ENCODE data around the gene CDCA7. TPM values are rescaled to one million over a fixed set of nuclear protein-coding genes. Genes with fewer than 3 reads are reported as not detected.
"Not testable (repeated sequence)": the region's sequence is repeated elsewhere in the genome, so short reads cannot be mapped to it uniquely, and the experiment has no call there.

The CDCA7 gene
- polyA plus RNA-seq, 3 donors from 2014 or later, result 1.6 to 5.3 TPM; not detected in 1

GRCh38 chr2:173385534-173385933 lies 30.9 kb downstream of the CDCA7 start:
- not testable (repeated sequence) for DNase-seq; H3K36me3 Mint-ChIP-seq; H3K4me3 Mint-ChIP-seq; H3K27me3 Mint-ChIP-seq (ENCODE audit: low read depth in 3 of 3); H3K4me1 Mint-ChIP-seq; H3K9me3 Mint-ChIP-seq; H3K27ac Mint-ChIP-seq

- Mint-ChIP-seq H3K36me3 (no peaks in the 10 kb centered on the region), H3K27me3 (ENCODE audit: low read depth in 3 of 3) (peaks cover 0 to 2% (median 0%) of the 10 kb centered on the region in 3 donors), H3K4me3 (no peak overlapping the region), H3K4me1 (no peaks in the 10 kb centered on the region), H3K9me3 (no peaks in the 10 kb centered on the region), H3K27ac (no peak overlapping the region)
- no peak for DNase-seq
Observed at GRCh38 chr2:173386021-173386737, 31.5 kb downstream of the CDCA7 start.

GRCh38 chr2:173386738-173387065 lies 32.0 kb downstream of the CDCA7 start:
- Mint-ChIP-seq H3K9me3 (no peaks in the 10 kb centered on the region), H3K27ac (no peak overlapping the region), H3K4me3 (no peak overlapping the region), H3K27me3 (ENCODE audit: low read depth in 3 of 3) (peaks cover 0 to 2% (median 0%) of the 10 kb centered on the region in 3 donors), H3K36me3 (no peaks in the 10 kb centered on the region), H3K4me1 (no peaks in the 10 kb centered on the region)
- DNase-seq, result no peak

GRCh38 chr2:173387079-173387478 lies 32.4 kb downstream of the CDCA7 start:
- Mint-ChIP-seq H3K4me3 (no peak overlapping the region), H3K36me3 (no peaks in the 10 kb centered on the region), H3K9me3 (no peaks in the 10 kb centered on the region), H3K27me3 (ENCODE audit: low read depth in 3 of 3) (peaks cover 0 to 2% (median 0%) of the 10 kb centered on the region in 3 donors), H3K27ac (no peak overlapping the region), H3K4me1 (no peaks in the 10 kb centered on the region)
- DNase-seq, result no peak

GRCh38 chr2:173387660-173388059 lies 33.0 kb downstream of the CDCA7 start:
- Mint-ChIP-seq H3K27ac (no peak overlapping the region), H3K9me3 (no peaks in the 10 kb centered on the region), H3K27me3 (ENCODE audit: low read depth in 3 of 3) (peaks cover 0 to 2% (median 0%) of the 10 kb centered on the region in 3 donors), H3K4me1 (no peaks in the 10 kb centered on the region), H3K4me3 (no peak overlapping the region), H3K36me3 (no peaks in the 10 kb centered on the region)
- no peak for DNase-seq

- Mint-ChIP-seq H3K4me3 (no peak overlapping the region), H3K27me3 (ENCODE audit: low read depth in 3 of 3) (peaks cover 0 to 2% (median 0%) of the 10 kb centered on the region in 3 donors), H3K27ac (no peak overlapping the region), H3K9me3 (no peaks in the 10 kb centered on the region), H3K4me1 (no peaks in the 10 kb centered on the region), H3K36me3 (no peaks in the 10 kb centered on the region)
- DNase-seq, result no peak
Observed at GRCh38 chr2:173388795-173389194, 34.1 kb downstream of the CDCA7 start.

GRCh38 chr2:173390036-173390435 lies 35.4 kb downstream of the CDCA7 start:
- H3K27me3 Mint-ChIP-seq (ENCODE audit: low read depth in 3 of 3), result peaks cover 0 to 3% (median 1%) of the 10 kb centered on the region in 3 donors
- no peak overlapping the region for H3K4me3 Mint-ChIP-seq
- H3K4me1 Mint-ChIP-seq, result no peaks in the 10 kb centered on the region
- DNase-seq, result no peak
- no peaks in the 10 kb centered on the region for H3K9me3 Mint-ChIP-seq
- H3K36me3 Mint-ChIP-seq, result no peaks in the 10 kb centered on the region
- no peak overlapping the region for H3K27ac Mint-ChIP-seq

- no peak for DNase-seq
- H3K4me1 Mint-ChIP-seq, result no peaks in the 10 kb centered on the region
- H3K9me3 Mint-ChIP-seq, result no peaks in the 10 kb centered on the region
- peaks cover 3 to 6% (median 4%) of the 10 kb centered on the region in 3 donors for H3K27me3 Mint-ChIP-seq (ENCODE audit: low read depth in 3 of 3)
- H3K4me3 Mint-ChIP-seq, result no peak overlapping the region
- no peak overlapping the region for H3K27ac Mint-ChIP-seq
- H3K36me3 Mint-ChIP-seq, result no peaks in the 10 kb centered on the region
Observed at GRCh38 chr2:173392731-173393130, 38.1 kb downstream of the CDCA7 start.

GRCh38 chr2:173393186-173393585 lies 38.5 kb downstream of the CDCA7 start:
- no peaks in the 10 kb centered on the region for H3K36me3 Mint-ChIP-seq
- H3K4me1 Mint-ChIP-seq, result no peaks in the 10 kb centered on the region
- H3K4me3 Mint-ChIP-seq, result no peak overlapping the region
- H3K27me3 Mint-ChIP-seq (ENCODE audit: low read depth in 3 of 3), result peaks cover 3 to 6% (median 4%) of the 10 kb centered on the region in 3 donors
- no peak for DNase-seq
- no peaks in the 10 kb centered on the region for H3K9me3 Mint-ChIP-seq
- no peak overlapping the region for H3K27ac Mint-ChIP-seq

GRCh38 chr2:173393636-173394035 lies 39.0 kb downstream of the CDCA7 start:
- H3K36me3 Mint-ChIP-seq, result no peaks in the 10 kb centered on the region
- DNase-seq, result no peak
- H3K27me3 Mint-ChIP-seq (ENCODE audit: low read depth in 3 of 3), result peaks cover 3 to 6% (median 4%) of the 10 kb centered on the region in 3 donors

GRCh38 chr2:173394091-173394974 lies 39.7 kb downstream of the CDCA7 start:
- H3K9me3 Mint-ChIP-seq, result no peaks in the 10 kb centered on the region
- no peaks in the 10 kb centered on the region for H3K36me3 Mint-ChIP-seq
- H3K27me3 Mint-ChIP-seq (ENCODE audit: low read depth in 3 of 3), result peaks cover 4 to 8% (median 4%) of the 10 kb centered on the region in 3 donors
- DNase-seq, result no peak
- H3K27ac Mint-ChIP-seq, result no peak overlapping the region
- no peaks in the 10 kb centered on the region for H3K4me1 Mint-ChIP-seq
- H3K4me3 Mint-ChIP-seq, result no peak overlapping the region

More at GRCh38 chr2:173393636-173394035, 39.0 kb downstream of the CDCA7 start:
- Mint-ChIP-seq H3K27ac (no peak overlapping the region), H3K4me3 (no peak overlapping the region), H3K9me3 (no peaks in the 10 kb centered on the region), H3K4me1 (no peaks in the 10 kb centered on the region)

- no peak overlapping the region for H3K4me3 Mint-ChIP-seq
- DNase-seq, result no peak
- H3K27ac Mint-ChIP-seq, result no peak overlapping the region
- H3K36me3 Mint-ChIP-seq, result no peaks in the 10 kb centered on the region
- H3K9me3 Mint-ChIP-seq, result no peaks in the 10 kb centered on the region
- peaks cover 4 to 10% (median 10%) of the 10 kb centered on the region in 3 donors for H3K27me3 Mint-ChIP-seq (ENCODE audit: low read depth in 3 of 3)
- no peaks in the 10 kb centered on the region for H3K4me1 Mint-ChIP-seq
Observed at GRCh38 chr2:173395567-173396351, 41.1 kb downstream of the CDCA7 start.

GRCh38 chr2:173397539-173397938 lies 42.9 kb downstream of the CDCA7 start:
- no peaks in the 10 kb centered on the region for H3K9me3 Mint-ChIP-seq
- H3K4me1 Mint-ChIP-seq, result peaks cover 3 to 4% of the 10 kb centered on the region in 2 donors
- H3K27me3 Mint-ChIP-seq (ENCODE audit: low read depth in 3 of 3), result peaks cover 4 to 20% (median 10%) of the 10 kb centered on the region in 3 donors
- no peak overlapping the region for H3K4me3 Mint-ChIP-seq
- no peak overlapping the region for H3K27ac Mint-ChIP-seq
- H3K36me3 Mint-ChIP-seq, result no peaks in the 10 kb centered on the region
- DNase-seq, result no peak

GRCh38 chr2:173399229-173399628 lies 44.6 kb downstream of the CDCA7 start:
- H3K4me3 Mint-ChIP-seq, result no peak overlapping the region
- peaks cover 7 to 22% (median 10%) of the 10 kb centered on the region in 3 donors for H3K27me3 Mint-ChIP-seq (ENCODE audit: low read depth in 3 of 3)
- H3K27ac Mint-ChIP-seq, result no peak overlapping the region
- no peaks in the 10 kb centered on the region for H3K9me3 Mint-ChIP-seq
- H3K4me1 Mint-ChIP-seq, result peaks cover 3 to 5% of the 10 kb centered on the region in 2 donors
- no peaks in the 10 kb centered on the region for H3K36me3 Mint-ChIP-seq
- no peak for DNase-seq

Data from immature natural killer cell (primary cell).